Superior temporal gyrus (tissue), 1 donor: ENCODE measurements around the gene LRRC73.
"Not testable (repeated sequence)": the region's sequence is repeated elsewhere in the genome, so short reads cannot be mapped to it uniquely, and the experiment has no call there.

Source experiments
- DNase-seq: peaks from one replicate; pipeline ENCODE4 v3.0.0-alpha.2; 2016; ENCODE audit errors: extremely low spot score

LRRC73 gene

GRCh38 chr6:43509984-43510826, at the start of gene LRRC73:
LRRC73 (minus strand) TSS chr6:43510346; CDS start chr6:43509785, 561 bp downstream.
- DNase-seq: peak; percentile 80

GRCh38 chr6:43559328-43559727, 49.2 kb upstream of the LRRC73 start:
- DNase-seq: no peak

- DNase-seq: not testable (repeated sequence)
Observed at GRCh38 chr6:43557620-43558019, 47.5 kb upstream of the LRRC73 start.

GRCh38 chr6:43547222-43547621, 37.1 kb upstream of the LRRC73 start:
- DNase-seq: no peak

GRCh38 chr6:43544461-43544860, 34.3 kb upstream of the LRRC73 start:
- no peak for DNase-seq

- DNase-seq: no peak
Observed at GRCh38 chr6:43541774-43542471, 31.8 kb upstream of the LRRC73 start.

- no peak for DNase-seq
Observed at GRCh38 chr6:43540507-43540906, 30.4 kb upstream of the LRRC73 start.

- DNase-seq: not testable (repeated sequence)
Observed at GRCh38 chr6:43539409-43539808, 29.3 kb upstream of the LRRC73 start.

- not testable (repeated sequence) for DNase-seq
Observed at GRCh38 chr6:43538986-43539385, 28.8 kb upstream of the LRRC73 start.

GRCh38 chr6:43532201-43532600, 22.1 kb upstream of the LRRC73 start:
- DNase-seq: no peak

- DNase-seq: no peak
Observed at GRCh38 chr6:43524483-43524961, 14.4 kb upstream of the LRRC73 start.

GRCh38 chr6:43523284-43523683, 13.1 kb upstream of the LRRC73 start:
- DNase-seq: no peak

GRCh38 chr6:43522547-43523261, 12.6 kb upstream of the LRRC73 start:
- no peak for DNase-seq

GRCh38 chr6:43521836-43522235, 11.7 kb upstream of the LRRC73 start:
- DNase-seq: no peak

GRCh38 chr6:43520097-43520496, 10.0 kb upstream of the LRRC73 start:
- no peak for DNase-seq

- no peak for DNase-seq
Observed at GRCh38 chr6:43517505-43518357, 7.6 kb upstream of the LRRC73 start.

GRCh38 chr6:43516697-43517504, 6.8 kb upstream of the LRRC73 start, which contains the start of the genes POLR1C and YIPF3:
POLR1C (plus strand) TSS chr6:43517089; CDS start chr6:43517110, 21 bp downstream.
YIPF3 (minus strand) TSS chr6:43516926; CDS start chr6:43516807, 119 bp downstream.
- DNase-seq: peak; percentile 100

- no peak for DNase-seq
Observed at GRCh38 chr6:43516367-43516696, 6.2 kb upstream of the LRRC73 start.

- DNase-seq: no peak
Observed at GRCh38 chr6:43515808-43516207, 5.7 kb upstream of the LRRC73 start.

GRCh38 chr6:43511824-43512415, 1.8 kb upstream of the LRRC73 start:
- no peak for DNase-seq
